Large intestine (tissue), 3 donors: ENCODE results near the gene PRKAG2. TPM values are rescaled to one million over a fixed set of nuclear protein-coding genes. Genes with fewer than 3 reads are reported as not detected.

Experiments
- DNase-seq, 2 donors: peaks; one replicate each; pipeline versions ENCODE4 v3.0.0 to v3.0.0-alpha.2; 2013
- H3K27ac ChIP-seq: one replicate; pipeline ENCODE4 v1.5.1; 2013; ENCODE audit warnings: low read length
- H3K27me3 ChIP-seq: 2 replicates; pipeline ENCODE4 v1.6.1; 2013; ENCODE audit warnings: low read length; ENCODE audit not compliant: control insufficient read depth, insufficient read depth
- H3K36me3 ChIP-seq: 2 replicates; pipeline ENCODE4 v1.6.1; 2013; ENCODE audit warnings: low read length; ENCODE audit not compliant: control insufficient read depth, insufficient read depth
- H3K4me1 ChIP-seq: one replicate; pipeline ENCODE4 v1.6.1; 2013; ENCODE audit warnings: low read length; ENCODE audit not compliant: control insufficient read depth, insufficient read depth
- H3K4me3 ChIP-seq: one replicate; pipeline ENCODE4 v1.5.1; 2013; ENCODE audit warnings: low read length
- H3K9me3 ChIP-seq: one replicate; pipeline ENCODE4 v1.6.1; 2013; ENCODE audit warnings: mild to moderate bottlenecking, low read depth, low read length, moderate library complexity; ENCODE audit not compliant: control insufficient read depth
- WGBS: methylation state at CpG from one replicate; pipeline ENCODE4 v1.1.5; 2013; ENCODE audit warnings: low lambda C conversion rate; ENCODE audit not compliant: insufficient coverage; 5-methylcytosine and 5-hydroxymethylcytosine counted together
- polyA plus RNA-seq: library from polyadenylated mRNA; unstranded; fragments of 120-200 nt; gene quantifications from one replicate; pipeline ENCODE4 v1.2.1, GENCODE V29; 2013

Gene PRKAG2
- polyA plus RNA-seq, 1 donor: 50.9 TPM

GRCh38 chr7:151616443-151617213 lies 260.3 kb downstream of the PRKAG2 start:
- WGBS: 44% methylated on average over 2 of the region's 19 CpGs
- no peak for DNase-seq
- Histone ChIP-seq H3K9me3 (no peaks in the 10 kb centered on the region), H3K4me1 (no peaks in the 10 kb centered on the region), H3K36me3 (peaks cover 22% of the 10 kb centered on the region), H3K27ac (no peak overlapping the region), H3K27me3 (no peaks in the 10 kb centered on the region), H3K4me3 (no peak overlapping the region)

GRCh38 chr7:151615784-151616183 lies 261.1 kb downstream of the PRKAG2 start:
- Histone ChIP-seq H3K9me3 (no peaks in the 10 kb centered on the region), H3K27me3 (no peaks in the 10 kb centered on the region), H3K4me3 (no peak overlapping the region), H3K27ac (no peak overlapping the region), H3K4me1 (no peaks in the 10 kb centered on the region), H3K36me3 (peaks cover 25% of the 10 kb centered on the region)
- no CpG with 5 or more reads among the region's 4 CpGs for WGBS
- no peak for DNase-seq

GRCh38 chr7:151615058-151615457 lies 261.9 kb downstream of the PRKAG2 start:
- H3K4me3 ChIP-seq: no peak overlapping the region
- DNase-seq: no peak
- H3K36me3 ChIP-seq: peaks cover 25% of the 10 kb centered on the region
- no peaks in the 10 kb centered on the region for H3K27me3 ChIP-seq
- peaks cover 2% of the 10 kb centered on the region for H3K4me1 ChIP-seq
- no peak overlapping the region for H3K27ac ChIP-seq
- WGBS: no CpG with 5 or more reads among the region's 3 CpGs
- no peaks in the 10 kb centered on the region for H3K9me3 ChIP-seq

- Histone ChIP-seq H3K4me1 (peaks cover 12% of the 10 kb centered on the region), H3K4me3 (no peak overlapping the region), H3K27ac (no peak overlapping the region), H3K9me3 (no peaks in the 10 kb centered on the region), H3K36me3 (peaks cover 22% of the 10 kb centered on the region), H3K27me3 (no peaks in the 10 kb centered on the region)
- DNase-seq: no peak
- WGBS: no CpG with 5 or more reads among the region's 13 CpGs
Measured at GRCh38 chr7:151614019-151614418, 262.9 kb downstream of the PRKAG2 start.

- peaks cover 25% of the 10 kb centered on the region for H3K4me1 ChIP-seq
- DNase-seq: no peak
- H3K27me3 ChIP-seq: no peaks in the 10 kb centered on the region
- no CpG with 5 or more reads among the region's 10 CpGs for WGBS
- peaks cover 21% of the 10 kb centered on the region for H3K36me3 ChIP-seq
- no peak overlapping the region for H3K4me3 ChIP-seq
- no peak overlapping the region for H3K27ac ChIP-seq
- H3K9me3 ChIP-seq: no peaks in the 10 kb centered on the region
Measured at GRCh38 chr7:151611878-151612277, 265.0 kb downstream of the PRKAG2 start.

GRCh38 chr7:151611041-151611440 lies 265.9 kb downstream of the PRKAG2 start:
- no peak overlapping the region for H3K4me3 ChIP-seq
- H3K4me1 ChIP-seq: peaks cover 30% of the 10 kb centered on the region
- DNase-seq: no peak
- 90% methylated on average over 2 of the region's 11 CpGs for WGBS
- H3K36me3 ChIP-seq: peaks cover 21% of the 10 kb centered on the region
- no peaks in the 10 kb centered on the region for H3K9me3 ChIP-seq
- H3K27me3 ChIP-seq: no peaks in the 10 kb centered on the region
- H3K27ac ChIP-seq: no peak overlapping the region

GRCh38 chr7:151608031-151608551 lies 268.8 kb downstream of the PRKAG2 start:
- no CpG with 5 or more reads among the region's 15 CpGs for WGBS
- DNase-seq: peak; percentile 93 to 98
- Histone ChIP-seq H3K36me3 (peaks cover 25% of the 10 kb centered on the region), H3K4me1 (peaks cover 30% of the 10 kb centered on the region), H3K27ac (peak overlapping the region; percentile 98), H3K4me3 (peak overlapping the region; percentile 1), H3K9me3 (no peaks in the 10 kb centered on the region), H3K27me3 (no peaks in the 10 kb centered on the region)

GRCh38 chr7:151607464-151607867 lies 269.4 kb downstream of the PRKAG2 start:
- Histone ChIP-seq H3K27me3 (no peaks in the 10 kb centered on the region), H3K36me3 (peaks cover 22% of the 10 kb centered on the region), H3K4me1 (peaks cover 30% of the 10 kb centered on the region), H3K27ac (peak overlapping the region; percentile 98), H3K9me3 (no peaks in the 10 kb centered on the region), H3K4me3 (no peak overlapping the region)
- peak in 1 of 2 donors; percentile 62 for DNase-seq
- no CpG with 5 or more reads among the region's 3 CpGs for WGBS

- Histone ChIP-seq H3K4me1 (peaks cover 17% of the 10 kb centered on the region), H3K27me3 (no peaks in the 10 kb centered on the region), H3K4me3 (no peak overlapping the region), H3K27ac (no peak overlapping the region), H3K9me3 (no peaks in the 10 kb centered on the region), H3K36me3 (peaks cover 22% of the 10 kb centered on the region)
- WGBS: no CpG with 5 or more reads among the region's 4 CpGs
- DNase-seq: no peak
Measured at GRCh38 chr7:151603951-151604350, 273.0 kb downstream of the PRKAG2 start.

- no peaks in the 10 kb centered on the region for H3K27me3 ChIP-seq
- H3K9me3 ChIP-seq: no peaks in the 10 kb centered on the region
- no peak for DNase-seq
- WGBS: 80% methylated on average over 1 of the region's 21 CpGs
- H3K27ac ChIP-seq: no peak overlapping the region
- H3K4me3 ChIP-seq: no peak overlapping the region
- H3K4me1 ChIP-seq: peaks cover 4% of the 10 kb centered on the region
- H3K36me3 ChIP-seq: peaks cover 22% of the 10 kb centered on the region
Measured at GRCh38 chr7:151601521-151602305, 275.2 kb downstream of the PRKAG2 start.
